ENCODE results near the gene VSIG10L. TPM values are rescaled to one million over a fixed set of nuclear protein-coding genes. Genes with fewer than 3 reads are reported as not detected.

The VSIG10L gene
- total RNA-seq, 2 experiments from 2014 or later: 3.2 to 3.5 TPM

DNA sequence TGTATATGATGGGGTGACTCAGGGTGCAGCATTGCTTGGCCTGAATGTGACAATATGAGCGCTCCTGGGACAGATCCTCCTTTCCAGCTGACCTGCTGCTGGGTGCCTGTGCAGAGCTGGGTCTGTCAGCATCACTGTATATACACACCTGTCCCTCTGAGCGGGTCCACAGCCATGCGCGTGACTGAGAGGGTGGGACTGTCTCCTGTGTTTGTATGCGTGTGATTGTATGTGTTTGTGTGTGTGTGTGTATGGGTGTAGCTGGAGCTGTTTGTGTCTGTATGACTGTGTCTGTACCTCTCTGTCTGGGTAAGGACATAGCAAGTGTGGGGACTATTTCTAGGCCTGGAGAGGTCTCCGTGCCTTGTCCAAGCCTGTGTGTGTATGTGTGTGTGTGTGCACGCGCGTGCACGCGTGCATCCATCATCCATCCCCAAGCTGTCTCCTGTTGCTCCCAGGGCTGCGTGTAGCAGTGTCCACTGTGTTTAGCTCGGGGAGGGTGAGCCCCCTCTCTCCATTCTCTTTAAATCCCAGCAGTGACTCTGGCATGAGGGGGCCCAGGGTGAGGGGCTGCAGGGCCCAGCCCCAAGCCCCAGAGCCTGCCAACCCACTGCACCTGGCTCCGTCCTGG lies 22.2 kb downstream of the VSIG10L start:
- H3K36me3 Mint-ChIP-seq: no peaks in the 10 kb centered on the region
- no peaks in the 10 kb centered on the region for H3K9me3 Mint-ChIP-seq
- DNase-seq: no peak
- H3K27me3 Mint-ChIP-seq: peaks cover 31% of the 10 kb centered on the region
- CTCF ChIA-PET: no interaction called here
- H3K4me3 Mint-ChIP-seq: no peak overlapping the region
- H3K27ac Mint-ChIP-seq: no peak overlapping the region
- intact Hi-C loops (cut with micrococcal nuclease): no loop called here
- POLR2A ChIA-PET: interaction anchor here (0.6 kb wide), 1 partner anchor 386 kb away, joined by 3 read pairs; no protein-coding TSS in a partner anchor
- H3K4me1 Mint-ChIP-seq (ENCODE audit: low read depth): no peaks in the 10 kb centered on the region

DNA sequence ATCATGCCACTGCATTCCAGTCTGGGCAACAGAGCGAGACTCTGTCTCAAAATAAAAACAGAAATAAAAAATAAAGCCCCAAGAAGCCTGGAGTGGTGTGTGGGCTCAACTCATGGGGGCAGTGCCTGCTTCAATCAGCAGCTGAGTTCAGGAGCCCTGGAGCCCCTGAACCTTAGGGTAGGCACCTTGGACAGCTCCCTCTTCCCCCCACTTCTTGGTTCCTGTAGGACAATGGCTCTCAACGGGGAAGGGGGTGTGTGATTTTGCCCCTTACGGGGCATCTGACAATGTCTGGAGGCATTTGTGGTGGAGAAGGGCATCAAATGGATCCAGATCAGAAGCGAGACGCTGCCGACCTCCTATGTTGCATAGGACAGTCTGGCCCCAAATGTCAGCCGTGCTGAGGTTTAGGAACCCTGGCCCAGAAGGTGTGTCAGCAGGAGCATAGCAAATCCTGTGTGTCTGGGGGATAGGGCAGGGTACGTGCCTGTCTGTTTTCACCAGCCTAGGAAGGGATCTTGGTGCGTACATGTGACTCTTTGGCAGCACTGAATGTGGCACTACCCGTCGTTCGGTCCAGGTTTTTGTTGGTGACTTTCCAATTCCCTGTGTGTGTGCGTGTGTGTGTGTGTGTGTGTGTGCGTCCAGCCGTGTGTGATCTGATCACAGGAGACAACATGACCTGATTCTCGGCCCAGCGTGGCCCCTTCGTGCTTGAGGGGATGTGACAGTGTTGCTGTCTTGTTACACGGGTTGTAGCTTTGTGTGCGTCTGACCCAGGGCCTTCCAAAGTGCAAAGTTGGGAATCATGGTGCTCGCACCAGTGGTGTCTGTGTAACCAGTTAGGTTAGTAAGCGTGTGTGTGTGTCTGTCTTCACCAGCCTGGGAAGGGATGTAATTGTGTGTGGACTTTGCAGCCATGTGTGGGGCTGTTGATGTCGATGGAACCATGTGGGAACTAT lies 23.0 kb downstream of the VSIG10L start:
- Mint-ChIP-seq H3K9me3 (no peaks in the 10 kb centered on the region), H3K27ac (no peak overlapping the region)

DNA sequence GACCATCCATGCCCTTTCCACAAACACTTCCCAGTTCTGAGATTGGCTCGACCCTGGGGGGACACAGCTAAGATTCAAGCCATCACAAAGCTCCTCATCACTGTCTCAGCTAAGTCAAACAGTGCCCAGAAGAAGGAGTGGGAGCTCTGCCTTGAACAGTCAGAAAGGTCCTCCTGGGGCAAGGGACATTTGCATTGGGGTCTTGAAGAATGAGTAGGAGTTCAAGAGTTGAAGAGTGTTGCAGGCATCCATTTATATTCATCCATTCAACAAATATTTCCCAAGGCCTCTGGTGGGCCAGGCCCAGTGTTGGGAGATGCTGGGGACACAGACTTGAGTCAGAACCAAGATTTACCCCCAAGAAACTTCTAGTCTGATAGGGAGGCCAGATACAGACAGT lies 24.0 kb downstream of the VSIG10L start:
- intact Hi-C loops (cut with micrococcal nuclease): no loop called here
- Mint-ChIP-seq H3K27me3 (peaks cover 26% of the 10 kb centered on the region), H3K9me3 (no peaks in the 10 kb centered on the region)

More for the DNA sequence above, 23.0 kb downstream of the VSIG10L start:
- no peaks in the 10 kb centered on the region for H3K4me1 Mint-ChIP-seq (ENCODE audit: low read depth)
- no peak overlapping the region for H3K4me3 Mint-ChIP-seq
- no peak for DNase-seq
- ChIA-PET POLR2A (no interaction called here), CTCF (no interaction called here)
- intact Hi-C loops (cut with micrococcal nuclease): no loop called here
- H3K36me3 Mint-ChIP-seq: no peaks in the 10 kb centered on the region
- H3K27me3 Mint-ChIP-seq: peaks cover 27% of the 10 kb centered on the region

DNA sequence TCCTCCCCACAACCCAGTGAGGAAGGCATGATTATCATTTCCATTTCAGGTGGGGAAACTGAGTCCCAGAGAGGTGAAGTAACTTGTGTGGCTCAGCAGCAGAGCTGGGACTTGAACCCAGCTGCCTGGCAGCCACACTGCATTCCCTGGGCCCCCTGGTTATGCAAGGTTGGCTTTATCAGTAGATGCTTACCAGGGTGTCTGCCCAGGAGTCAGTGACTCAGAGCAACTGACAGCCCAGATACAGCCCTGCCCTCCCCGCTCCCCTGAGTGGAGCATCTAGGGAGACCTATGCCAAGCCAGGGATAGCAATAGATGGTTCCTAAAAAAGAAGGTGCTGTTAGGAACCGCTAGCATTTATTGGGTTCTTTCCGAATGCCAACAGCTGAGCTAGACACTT lies 24.6 kb downstream of the VSIG10L start:
- ChIA-PET POLR2A (no interaction called here), CTCF (no interaction called here)
- H3K27ac Mint-ChIP-seq: no peak overlapping the region
- H3K4me3 Mint-ChIP-seq: no peak overlapping the region
- no peak for DNase-seq
- intact Hi-C loops (cut with micrococcal nuclease): no loop called here
- H3K36me3 Mint-ChIP-seq: no peaks in the 10 kb centered on the region
- H3K4me1 Mint-ChIP-seq (ENCODE audit: low read depth): peaks cover 2% of the 10 kb centered on the region
- peaks cover 26% of the 10 kb centered on the region for H3K27me3 Mint-ChIP-seq
- H3K9me3 Mint-ChIP-seq: no peaks in the 10 kb centered on the region

More for the DNA sequence above, 24.0 kb downstream of the VSIG10L start:
- H3K36me3 Mint-ChIP-seq: no peaks in the 10 kb centered on the region
- DNase-seq: no peak
- POLR2A ChIA-PET: no interaction called here
- H3K27ac Mint-ChIP-seq: no peak overlapping the region
- H3K4me3 Mint-ChIP-seq: no peak overlapping the region
- CTCF ChIA-PET: no interaction called here
- peaks cover 2% of the 10 kb centered on the region for H3K4me1 Mint-ChIP-seq (ENCODE audit: low read depth)

DNA sequence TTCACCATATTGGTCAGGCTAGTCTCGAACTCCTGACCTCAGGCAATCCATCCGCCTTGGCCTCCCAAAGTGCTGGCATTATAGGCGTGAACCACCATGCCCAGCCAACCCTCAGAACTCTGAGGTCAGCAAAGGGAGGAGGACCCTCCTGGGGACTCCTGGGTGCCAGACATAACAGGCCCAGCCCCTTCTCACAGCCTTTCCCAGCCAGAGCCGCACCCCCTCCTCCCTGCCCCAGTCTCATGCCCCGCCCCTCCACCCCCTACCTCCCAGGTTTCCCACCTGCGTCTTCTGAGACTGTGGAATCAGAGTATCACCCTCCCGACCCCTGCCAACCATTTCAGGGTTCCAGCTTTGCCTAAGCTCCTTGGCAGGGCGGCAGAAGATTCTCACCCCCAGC lies 25.3 kb downstream of the VSIG10L start:
- Mint-ChIP-seq H3K4me1 (ENCODE audit: low read depth) (peaks cover 2% of the 10 kb centered on the region), H3K36me3 (no peaks in the 10 kb centered on the region), H3K27ac (no peak overlapping the region), H3K4me3 (no peak overlapping the region), H3K27me3 (peaks cover 29% of the 10 kb centered on the region), H3K9me3 (no peaks in the 10 kb centered on the region)
- DNase-seq: no peak
- intact Hi-C loops (cut with micrococcal nuclease): no loop called here
- CTCF ChIA-PET: no interaction called here
- POLR2A ChIA-PET: no interaction called here

DNA sequence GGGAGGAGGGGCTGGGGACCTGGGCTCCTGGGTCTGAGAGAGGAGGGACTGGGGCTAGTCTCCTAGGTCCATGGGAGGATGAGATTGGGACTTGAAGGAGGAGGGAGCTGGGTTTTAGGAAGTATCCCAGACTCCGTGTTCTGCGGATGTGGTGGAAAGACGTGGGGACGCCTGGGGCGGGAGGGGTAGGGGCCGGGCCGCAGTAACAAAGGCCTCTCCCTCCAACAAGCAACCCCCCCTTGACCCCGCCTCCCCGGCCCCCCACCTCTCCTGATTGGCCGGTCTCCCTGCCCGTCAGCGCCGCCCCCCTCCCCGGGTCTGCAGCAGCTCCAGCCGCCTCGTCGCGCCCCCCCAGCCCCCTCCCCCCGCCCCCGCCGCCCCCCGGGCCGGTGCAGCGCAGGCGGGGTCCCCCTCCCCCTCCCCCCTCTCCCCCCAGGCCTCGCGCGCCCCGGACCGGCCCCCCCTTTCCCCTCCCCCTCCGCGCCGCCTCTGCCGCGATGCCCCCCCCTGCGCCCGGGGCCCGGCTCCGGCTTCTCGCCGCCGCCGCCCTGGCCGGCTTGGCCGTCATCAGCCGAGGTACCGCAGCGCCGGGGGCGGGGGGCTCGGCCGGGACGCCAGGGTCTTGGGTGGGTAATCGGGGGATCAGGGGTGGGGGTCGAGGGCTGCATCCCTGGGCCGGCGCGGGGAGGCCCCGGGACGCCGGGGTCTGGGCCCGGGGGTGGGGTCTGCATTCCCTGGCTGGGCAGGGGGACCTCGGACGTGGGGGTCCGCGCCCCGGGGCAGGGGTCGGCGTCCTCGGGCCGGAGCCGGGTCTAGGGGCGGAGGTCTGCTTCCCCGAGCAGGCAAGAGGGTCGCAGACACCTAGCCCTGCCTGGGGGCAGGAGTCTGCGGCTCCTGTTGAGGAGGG lies 30.3 kb downstream of the VSIG10L start, which contains the start of gene IGLON5:
Gene IGLON5 (plus strand): TSS at position 294 of the 907 bp plus-strand sequence. CDS start 204 bp downstream, at position 498.
- H3K9me3 Mint-ChIP-seq: peaks cover 15% of the 10 kb centered on the region
- CTCF ChIA-PET: no interaction called here
- no peak within 1 kb of the TSS for H3K4me3 Mint-ChIP-seq
- H3K4me1 Mint-ChIP-seq (ENCODE audit: low read depth): peaks cover 2% of the 10 kb centered on the region
- POLR2A ChIA-PET: no interaction called here
- no peak within 1 kb of the TSS for H3K27ac Mint-ChIP-seq
- no peaks in the 10 kb centered on the region for H3K36me3 Mint-ChIP-seq
- intact Hi-C loops (cut with micrococcal nuclease): loop anchor here (2.0 kb wide), 1 partner anchor 15 kb away; no protein-coding TSS in a partner anchor
- DNase-seq: no peak
- H3K27me3 Mint-ChIP-seq: peaks cover 44% of the 10 kb centered on the region

DNA sequence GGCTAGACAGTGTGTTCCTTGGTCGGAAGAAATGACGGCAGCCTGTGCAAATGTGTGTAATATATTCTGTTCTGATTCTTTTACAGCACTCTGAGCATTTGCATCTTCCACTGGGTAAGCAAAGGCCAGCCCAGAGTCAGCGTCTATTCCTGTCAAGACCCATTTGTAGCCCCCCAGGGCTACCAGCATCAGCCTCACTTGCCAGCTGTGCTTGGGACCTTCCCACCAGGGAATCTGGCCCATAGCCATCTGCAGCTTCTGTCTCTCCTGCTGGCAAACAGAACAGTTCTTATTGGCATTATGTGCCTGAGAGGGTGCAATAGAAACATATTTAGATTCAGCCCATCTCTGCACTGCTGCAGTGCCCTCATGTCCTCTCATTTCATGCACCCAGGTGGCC lies 36.5 kb downstream of the VSIG10L start:
- H3K36me3 Mint-ChIP-seq: no peaks in the 10 kb centered on the region
- ChIA-PET POLR2A (no interaction called here), CTCF (no interaction called here)
- H3K4me1 Mint-ChIP-seq (ENCODE audit: low read depth): no peaks in the 10 kb centered on the region
- H3K4me3 Mint-ChIP-seq: no peak overlapping the region
- peaks cover 37% of the 10 kb centered on the region for H3K9me3 Mint-ChIP-seq
- intact Hi-C loops (cut with micrococcal nuclease): no loop called here
- DNase-seq: no peak
- H3K27ac Mint-ChIP-seq: no peak overlapping the region
- H3K27me3 Mint-ChIP-seq: peaks cover 38% of the 10 kb centered on the region

DNA sequence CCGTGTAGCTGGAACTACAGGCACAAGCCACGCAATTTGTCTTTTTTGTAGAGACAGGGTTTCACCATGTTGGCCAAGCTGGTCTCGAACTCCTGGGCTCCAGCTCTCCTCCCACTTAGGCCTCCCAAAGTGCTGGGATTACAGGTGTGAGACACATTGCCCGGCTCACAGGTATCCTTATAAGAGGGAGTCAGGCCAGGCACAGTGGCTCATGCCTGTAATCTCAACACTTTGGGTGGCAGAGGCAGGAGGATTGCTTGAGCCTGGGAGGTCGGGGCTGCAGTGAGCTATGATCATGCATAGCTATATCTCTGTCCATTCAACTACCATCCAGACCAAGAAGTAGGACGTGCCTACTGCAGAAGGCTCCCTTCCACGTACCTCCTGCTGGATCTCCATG lies 40.7 kb downstream of the VSIG10L start:
- intact Hi-C loops (cut with micrococcal nuclease): no loop called here
- DNase-seq: no peak
- no peaks in the 10 kb centered on the region for H3K4me1 Mint-ChIP-seq (ENCODE audit: low read depth)
- H3K36me3 Mint-ChIP-seq: no peaks in the 10 kb centered on the region
- H3K9me3 Mint-ChIP-seq: peaks cover 20% of the 10 kb centered on the region
- peaks cover 17% of the 10 kb centered on the region for H3K27me3 Mint-ChIP-seq
- ChIA-PET CTCF (no interaction called here), POLR2A (no interaction called here)
- H3K27ac Mint-ChIP-seq: no peak overlapping the region
- no peak overlapping the region for H3K4me3 Mint-ChIP-seq

DNA sequence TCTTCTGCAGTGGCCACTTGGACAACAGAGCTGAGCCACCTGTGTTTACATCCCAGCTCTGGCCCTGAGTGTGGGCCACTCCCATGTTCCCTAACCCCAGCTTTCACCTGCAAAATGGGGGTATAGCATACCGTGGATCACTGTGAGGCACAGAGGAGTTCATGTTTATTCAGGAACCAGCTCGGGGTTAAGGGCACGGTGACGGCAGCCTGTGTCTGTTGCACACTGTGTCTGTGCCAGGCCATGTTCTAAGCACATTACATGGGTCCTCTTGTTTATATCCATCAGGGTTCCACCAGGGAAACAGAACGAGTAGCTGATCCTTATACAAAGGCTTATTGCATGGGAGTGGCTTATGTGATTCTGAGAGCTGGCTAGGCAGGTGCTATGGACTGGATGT lies 44.5 kb downstream of the VSIG10L start:
- no peak overlapping the region for H3K27ac Mint-ChIP-seq
- DNase-seq: no peak
- intact Hi-C loops (cut with micrococcal nuclease): no loop called here
- ChIA-PET CTCF (no interaction called here), POLR2A (no interaction called here)
- no peak overlapping the region for H3K4me3 Mint-ChIP-seq
- H3K36me3 Mint-ChIP-seq: no peaks in the 10 kb centered on the region
- peaks cover 14% of the 10 kb centered on the region for H3K27me3 Mint-ChIP-seq
- no peaks in the 10 kb centered on the region for H3K4me1 Mint-ChIP-seq (ENCODE audit: low read depth)
- H3K9me3 Mint-ChIP-seq: peaks cover 5% of the 10 kb centered on the region

DNA sequence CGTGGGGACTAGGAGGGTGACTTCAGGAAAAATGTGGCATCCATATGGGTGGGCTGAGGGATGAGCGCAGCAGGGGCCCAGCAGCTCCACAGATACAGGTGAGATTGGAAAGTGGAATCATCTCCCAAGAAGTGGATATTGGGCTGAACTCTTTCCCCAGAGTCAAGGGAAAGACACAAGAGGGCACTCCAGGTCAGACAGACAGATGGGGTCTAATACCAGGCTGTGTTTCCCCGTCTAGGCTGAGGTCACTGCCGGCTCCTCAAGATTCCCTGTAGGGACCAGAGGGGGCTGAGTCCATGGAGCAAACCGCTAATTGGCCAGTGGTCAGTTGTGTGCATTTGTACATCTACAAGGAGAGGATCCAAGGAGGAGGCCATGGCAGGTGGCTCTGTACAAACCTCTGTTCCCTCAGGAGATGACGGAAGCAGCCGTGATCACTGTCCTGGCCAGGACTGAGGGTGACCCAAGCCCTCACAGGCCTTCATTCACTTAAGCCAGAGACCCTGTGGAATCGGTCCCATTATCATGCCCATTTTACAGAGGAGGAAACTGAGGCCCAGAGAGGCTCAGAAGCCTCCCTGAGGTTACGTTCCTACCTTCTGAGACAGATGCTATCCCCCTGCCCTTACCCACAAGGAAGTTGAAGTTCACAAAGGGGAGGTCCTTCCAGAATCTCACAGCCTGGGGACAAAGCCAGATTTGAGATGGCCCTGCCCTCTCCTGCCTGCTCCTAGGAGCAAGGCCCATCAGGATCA lies 45.4 kb downstream of the VSIG10L start:
- Mint-ChIP-seq H3K27me3 (peaks cover 14% of the 10 kb centered on the region), H3K4me1 (ENCODE audit: low read depth) (no peaks in the 10 kb centered on the region), H3K4me3 (no peak overlapping the region), H3K9me3 (peaks cover 2% of the 10 kb centered on the region), H3K36me3 (no peaks in the 10 kb centered on the region), H3K27ac (no peak overlapping the region)
- intact Hi-C loops (cut with micrococcal nuclease): no loop called here
- POLR2A ChIA-PET: no interaction called here
- no peak for DNase-seq
- CTCF ChIA-PET: interaction anchor here (0.6 kb wide), 2 partner anchors 102 to 137 kb away, joined by 3 read pairs; no protein-coding TSS in a partner anchor

DNA sequence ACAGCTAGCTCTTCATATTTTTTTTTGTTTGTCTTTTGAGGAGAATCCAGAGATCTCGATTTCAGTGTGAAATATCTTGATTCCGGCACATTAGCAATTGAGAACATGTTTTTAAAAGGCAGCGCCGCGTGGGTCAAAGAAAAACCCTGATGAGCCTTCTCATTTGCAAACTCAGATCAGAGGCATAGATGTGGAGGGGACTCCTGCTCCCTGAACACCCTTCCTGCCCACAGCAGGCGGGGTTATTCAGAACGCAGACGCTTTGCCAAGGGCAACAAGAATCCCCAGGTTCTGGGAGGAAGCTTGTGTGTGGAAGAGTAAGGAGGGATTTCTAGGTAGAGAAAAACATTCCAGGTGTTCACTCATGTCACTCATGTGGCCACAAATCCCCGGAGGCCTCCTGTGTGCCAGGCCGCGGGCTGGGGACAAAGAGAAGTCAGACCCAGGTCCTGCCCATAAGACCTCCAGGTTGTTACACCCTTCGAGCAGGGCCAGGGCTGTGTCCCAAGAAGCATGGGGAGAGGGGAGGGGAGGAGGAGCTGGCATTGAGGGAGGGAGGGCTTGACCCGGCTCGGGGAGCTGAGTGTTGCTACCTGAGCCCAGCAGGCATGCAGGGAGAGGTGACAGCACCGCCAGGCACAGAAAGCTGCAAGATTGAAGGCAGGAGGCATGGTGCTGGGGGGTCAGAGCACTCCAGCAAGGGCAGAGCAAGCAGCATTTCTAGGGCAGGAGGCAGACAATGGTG lies 46.4 kb downstream of the VSIG10L start:
- H3K4me1 Mint-ChIP-seq (ENCODE audit: low read depth): no peaks in the 10 kb centered on the region
- CTCF ChIA-PET: interaction anchor here (0.6 kb wide), 1 partner anchor 103 kb away, joined by 3 read pairs; no protein-coding TSS in a partner anchor
- H3K9me3 Mint-ChIP-seq: no peaks in the 10 kb centered on the region
- no peak overlapping the region for H3K27ac Mint-ChIP-seq
- H3K27me3 Mint-ChIP-seq: peaks cover 14% of the 10 kb centered on the region
- no peak for DNase-seq
- POLR2A ChIA-PET: no interaction called here
- intact Hi-C loops (cut with micrococcal nuclease): no loop called here
- no peak overlapping the region for H3K4me3 Mint-ChIP-seq
- H3K36me3 Mint-ChIP-seq: no peaks in the 10 kb centered on the region

Measured in activated CD4-positive, alpha-beta memory T cell treated with anti-CD3 and anti-CD28 coated beads for 36 hours (primary cell).